Mucosa of descending colon (tissue), 3 donors: ENCODE measurements around the gene MSS51. TPM values are rescaled to one million over a fixed set of nuclear protein-coding genes. Genes with fewer than 3 reads are reported as not detected.

ENCODE experiments used
- ATAC-seq: fragments of 200-7000 bp; cut with Tn5 transposase; one replicate; pipeline ENCODE4 v1.9.1; 2020; ENCODE audit warnings: mild to moderate bottlenecking, moderate library complexity
- DNase-seq, 3 donors: peaks; one replicate each; pipeline ENCODE4 v3.0.0-alpha.2; 2020
- H3K36me3 ChIP-seq: fragments of 200-600 bp; one replicate; pipeline ENCODE4 v1.8.0; 2021; ENCODE audit warnings: low read depth, mild to moderate bottlenecking
- H3K4me1 ChIP-seq: fragments of 200-600 bp; one replicate; pipeline ENCODE4 v1.8.0; 2021; ENCODE audit warnings: low read depth, mild to moderate bottlenecking
- H3K4me3 ChIP-seq: fragments of 200-600 bp; one replicate; pipeline ENCODE4 v1.8.0; 2021; ENCODE audit warnings: mild to moderate bottlenecking
- H3K9me3 ChIP-seq: fragments of 200-600 bp; one replicate; pipeline ENCODE4 v1.8.0; 2021; ENCODE audit warnings: mild to moderate bottlenecking
- intact Hi-C, 2 donors: fragments of 100-400 bp; cut with DNase I in 1 of 2; cut with micrococcal nuclease in 1 of 2; formaldehyde crosslinking; loops; one replicate each; pipeline versions ENCODE4 v1.11.0 to v1.11.1; 2022; cut with DNase I, micrococcal nuclease
- total RNA-seq, 3 donors: library from RNA; stranded (reverse); fragmentation: NEBNext Ultra II Directional in 2 of 3; extraction: Animal tissue kit (Norgen Biotek cat#: 25700) in 2 of 3; gene quantifications; one replicate each; pipeline versions ENCODE4 v1.2.1 to v1.2.4, GENCODE V29; 2021 to 2023
- TF ChIP-seq, protein P1 (sequence below): fragments of 200-600 bp; IDR thresholded peaks from one replicate; pipeline ENCODE4 v1.8.0; 2022; ENCODE audit warnings: antibody characterized with exemption, mild to moderate bottlenecking
- donor health status: DM: no; HTN: no; CAD: no; lungs with moderate emphysema.
- donor health status: DM: no; HTN: no; CAD: no.
- donor health status: DM: no; HTN: yes; CAD: no.

The MSS51 gene
- total RNA-seq, 3 donors from 2014 or later: 1.8 to 2.8 (median 2.7) TPM

GRCh38 chr10:73376679-73377078, 56.7 kb downstream of the MSS51 start:
- no peak overlapping the region for H3K4me3 ChIP-seq
- no peaks in the 10 kb centered on the region for H3K4me1 ChIP-seq
- intact Hi-C loops: no loop called here
- TF ChIP-seq, protein P1, sequence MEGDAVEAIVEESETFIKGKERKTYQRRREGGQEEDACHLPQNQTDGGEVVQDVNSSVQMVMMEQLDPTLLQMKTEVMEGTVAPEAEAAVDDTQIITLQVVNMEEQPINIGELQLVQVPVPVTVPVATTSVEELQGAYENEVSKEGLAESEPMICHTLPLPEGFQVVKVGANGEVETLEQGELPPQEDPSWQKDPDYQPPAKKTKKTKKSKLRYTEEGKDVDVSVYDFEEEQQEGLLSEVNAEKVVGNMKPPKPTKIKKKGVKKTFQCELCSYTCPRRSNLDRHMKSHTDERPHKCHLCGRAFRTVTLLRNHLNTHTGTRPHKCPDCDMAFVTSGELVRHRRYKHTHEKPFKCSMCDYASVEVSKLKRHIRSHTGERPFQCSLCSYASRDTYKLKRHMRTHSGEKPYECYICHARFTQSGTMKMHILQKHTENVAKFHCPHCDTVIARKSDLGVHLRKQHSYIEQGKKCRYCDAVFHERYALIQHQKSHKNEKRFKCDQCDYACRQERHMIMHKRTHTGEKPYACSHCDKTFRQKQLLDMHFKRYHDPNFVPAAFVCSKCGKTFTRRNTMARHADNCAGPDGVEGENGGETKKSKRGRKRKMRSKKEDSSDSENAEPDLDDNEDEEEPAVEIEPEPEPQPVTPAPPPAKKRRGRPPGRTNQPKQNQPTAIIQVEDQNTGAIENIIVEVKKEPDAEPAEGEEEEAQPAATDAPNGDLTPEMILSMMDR: no peak
- ATAC-seq (no peak), DNase-seq (no peak)
- H3K36me3 ChIP-seq: peaks cover 5% of the 10 kb centered on the region
- no peaks in the 10 kb centered on the region for H3K9me3 ChIP-seq

Other genes starting within 250 kb of the MSS51 start
- 10 to 100 TPM; 12.7 to 18.2 (median 15.3) TPM for gene DNAJC9, start 186.3 kb downstream of the MSS51 start, total RNA-seq
- 100 to 1,000 TPM in 1 of 3 donors, 10 to 100 TPM in 2; 76.7 to 108 (median 88.9) TPM for gene MRPS16, start 180.9 kb downstream of the MSS51 start, total RNA-seq
- 1 to 10 TPM in 2 of 3 donors, under 1 TPM in 1; 0.94 to 2.0 (median 1.2) TPM for gene CFAP70, start 74.7 kb downstream of the MSS51 start, total RNA-seq
- 100 to 1,000 TPM in 1 of 3 donors, 10 to 100 TPM in 2; 93.7 to 106 (median 99.9) TPM for gene ANXA7, start 19.5 kb downstream of the MSS51 start, total RNA-seq
- 10 to 100 TPM; 25.8 to 79.6 (median 27.3) TPM for gene PPP3CB, start 62.5 kb upstream of the MSS51 start, total RNA-seq
- gene USP54, start 157.8 kb upstream of the MSS51 start, total RNA-seq: 100 to 1,000 TPM in 2 of 3 donors, 10 to 100 TPM in 1; 97.0 to 149 (median 109) TPM
- not detected for gene MYOZ1, start 207.9 kb upstream of the MSS51 start, total RNA-seq
- gene SYNPO2L, start 222.5 kb upstream of the MSS51 start, total RNA-seq: under 1 TPM in 1 of 3 donors, not detected in 2; 0.05 TPM